ENCODE measurements around the gene MFAP2. TPM values are rescaled to one million over a fixed set of nuclear protein-coding genes. Genes with fewer than 3 reads are reported as not detected.

The MFAP2 gene
- total RNA-seq, 1 experiment from 2014 or later = 0.50 TPM

DNA sequence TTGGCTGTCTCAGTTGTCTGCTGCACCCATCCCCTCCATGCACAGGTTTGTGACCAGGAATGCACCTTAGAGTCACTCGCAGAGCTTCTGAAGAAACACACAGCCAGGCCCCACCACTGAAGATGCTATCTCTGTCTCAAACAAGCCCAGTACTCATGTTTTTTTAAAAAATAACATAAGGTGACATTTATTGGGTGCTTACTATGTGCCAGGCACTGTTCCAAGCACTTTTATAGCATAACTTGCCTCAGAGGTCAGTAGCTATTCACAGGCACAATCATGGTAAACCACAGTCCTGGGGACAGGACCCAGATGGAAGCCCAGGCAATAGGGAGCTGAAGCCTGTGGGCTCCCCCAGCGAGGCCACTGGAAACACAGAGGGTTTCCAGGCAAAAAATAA lies 40.1 kb upstream of the MFAP2 start:
- no peak overlapping the region for H3K27ac Mint-ChIP-seq (ENCODE audit: unreplicated experiment)
- H3K27me3 Mint-ChIP-seq (ENCODE audit: unreplicated experiment) = no peaks in the 10 kb centered on the region
- intact Hi-C loops (cut with micrococcal nuclease; ENCODE audit: unreplicated experiment) = no loop called here

GRCh38 chr1:17018849-17019248 lies 38.4 kb upstream of the MFAP2 start:
- Mint-ChIP-seq H3K27ac (ENCODE audit: unreplicated experiment) (no peak overlapping the region), H3K4me3 (ENCODE audit: low read depth, unreplicated experiment) (no peak overlapping the region), H3K36me3 (ENCODE audit: insufficient read depth, unreplicated experiment) (peaks cover 7% of the 10 kb centered on the region), H3K27me3 (ENCODE audit: unreplicated experiment) (no peaks in the 10 kb centered on the region), H3K4me1 (ENCODE audit: low read depth, unreplicated experiment) (no peaks in the 10 kb centered on the region), H3K9me3 (ENCODE audit: low read depth, unreplicated experiment) (no peaks in the 10 kb centered on the region)
- DNase-seq = no peak
- intact Hi-C loops (cut with micrococcal nuclease; ENCODE audit: unreplicated experiment) = no loop called here
- CTCF ChIA-PET = no interaction called here
- TF ChIP-seq, protein P1, sequence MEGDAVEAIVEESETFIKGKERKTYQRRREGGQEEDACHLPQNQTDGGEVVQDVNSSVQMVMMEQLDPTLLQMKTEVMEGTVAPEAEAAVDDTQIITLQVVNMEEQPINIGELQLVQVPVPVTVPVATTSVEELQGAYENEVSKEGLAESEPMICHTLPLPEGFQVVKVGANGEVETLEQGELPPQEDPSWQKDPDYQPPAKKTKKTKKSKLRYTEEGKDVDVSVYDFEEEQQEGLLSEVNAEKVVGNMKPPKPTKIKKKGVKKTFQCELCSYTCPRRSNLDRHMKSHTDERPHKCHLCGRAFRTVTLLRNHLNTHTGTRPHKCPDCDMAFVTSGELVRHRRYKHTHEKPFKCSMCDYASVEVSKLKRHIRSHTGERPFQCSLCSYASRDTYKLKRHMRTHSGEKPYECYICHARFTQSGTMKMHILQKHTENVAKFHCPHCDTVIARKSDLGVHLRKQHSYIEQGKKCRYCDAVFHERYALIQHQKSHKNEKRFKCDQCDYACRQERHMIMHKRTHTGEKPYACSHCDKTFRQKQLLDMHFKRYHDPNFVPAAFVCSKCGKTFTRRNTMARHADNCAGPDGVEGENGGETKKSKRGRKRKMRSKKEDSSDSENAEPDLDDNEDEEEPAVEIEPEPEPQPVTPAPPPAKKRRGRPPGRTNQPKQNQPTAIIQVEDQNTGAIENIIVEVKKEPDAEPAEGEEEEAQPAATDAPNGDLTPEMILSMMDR (IDR thresholded peaks at IDR 0.05; ENCODE audit: unreplicated experiment) = no peak
- BruUV-seq (replicated peaks) = no TSS peak

More for the DNA sequence above, 40.1 kb upstream of the MFAP2 start:
- Mint-ChIP-seq H3K4me1 (ENCODE audit: low read depth, unreplicated experiment) (no peaks in the 10 kb centered on the region), H3K36me3 (ENCODE audit: insufficient read depth, unreplicated experiment) (peaks cover 7% of the 10 kb centered on the region), H3K4me3 (ENCODE audit: low read depth, unreplicated experiment) (no peak overlapping the region), H3K9me3 (ENCODE audit: low read depth, unreplicated experiment) (no peaks in the 10 kb centered on the region)
- no peak for DNase-seq
- BruUV-seq (replicated peaks) = no TSS peak
- CTCF ChIA-PET = no interaction called here
- TF ChIP-seq, protein P1 (IDR thresholded peaks at IDR 0.05; ENCODE audit: unreplicated experiment) = no peak

GRCh38 chr1:17017435-17017834 lies 37.0 kb upstream of the MFAP2 start:
- H3K27ac Mint-ChIP-seq (ENCODE audit: unreplicated experiment) = no peak overlapping the region
- H3K4me1 Mint-ChIP-seq (ENCODE audit: low read depth, unreplicated experiment) = peaks cover 3% of the 10 kb centered on the region
- no peak overlapping the region for H3K4me3 Mint-ChIP-seq (ENCODE audit: low read depth, unreplicated experiment)
- peaks cover 7% of the 10 kb centered on the region for H3K36me3 Mint-ChIP-seq (ENCODE audit: insufficient read depth, unreplicated experiment)
- H3K9me3 Mint-ChIP-seq (ENCODE audit: low read depth, unreplicated experiment) = no peaks in the 10 kb centered on the region
- CTCF ChIA-PET = no interaction called here
- no TSS peak for BruUV-seq (replicated peaks)
- TF ChIP-seq, protein P1 (IDR thresholded peaks at IDR 0.05; ENCODE audit: unreplicated experiment) = no peak
- intact Hi-C loops (cut with micrococcal nuclease; ENCODE audit: unreplicated experiment) = no loop called here
- no peak for DNase-seq
- no peaks in the 10 kb centered on the region for H3K27me3 Mint-ChIP-seq (ENCODE audit: unreplicated experiment)

GRCh38 chr1:17016317-17016661 lies 35.9 kb upstream of the MFAP2 start:
- Mint-ChIP-seq H3K9me3 (ENCODE audit: low read depth, unreplicated experiment) (no peaks in the 10 kb centered on the region), H3K27ac (ENCODE audit: unreplicated experiment) (no peak overlapping the region), H3K36me3 (ENCODE audit: insufficient read depth, unreplicated experiment) (peaks cover 5% of the 10 kb centered on the region), H3K4me1 (ENCODE audit: low read depth, unreplicated experiment) (peaks cover 9% of the 10 kb centered on the region), H3K27me3 (ENCODE audit: unreplicated experiment) (no peaks in the 10 kb centered on the region), H3K4me3 (ENCODE audit: low read depth, unreplicated experiment) (no peak overlapping the region)
- DNase-seq = no peak
- intact Hi-C loops (cut with micrococcal nuclease; ENCODE audit: unreplicated experiment) = no loop called here
- BruUV-seq (replicated peaks) = no TSS peak
- CTCF ChIA-PET = no interaction called here
- TF ChIP-seq, protein P1 (IDR thresholded peaks at IDR 0.05; ENCODE audit: unreplicated experiment) = no peak
